ENCODE measurements around the gene KRTAP10-1. TPM values are rescaled to one million over a fixed set of nuclear protein-coding genes. Genes with fewer than 3 reads are reported as not detected.

KRTAP10-1 gene
- total and polyA plus RNA-seq, 2 of the 8 experiments (the other 6 are each of a cell fraction or from before 2014, with no cell fraction given) = 0.08 TPM; not detected in 1

GRCh38 chr21:44514218-44514520 is 25.8 kb downstream of the KRTAP10-1 start (continued):
- no peak for TF ChIP-seq ATF3 (IDR thresholded peaks at IDR 0.05; ENCODE audit: insufficient read depth, low read depth, low read length)

All from H1 (cell line).